K562 (cell line): ENCODE measurements around the gene SLC17A9. TPM values are rescaled to one million over a fixed set of nuclear protein-coding genes. Genes with fewer than 3 reads are reported as not detected.
A peak's percentile ranks its signal among the peaks of the same experiment; 100 is the strongest.

Experiments
- CBX8 ChIP-seq: fragments of 200-600 bp; sonication (generic); IDR thresholded peaks from 2 replicates; pipeline ENCODE4 v1.6.1; 2012; ENCODE audit warnings: borderline replicate concordance, mixed run types, low read depth, mild to moderate bottlenecking, moderate library complexity, mixed read lengths, low read length, control low read depth, inconsistent platforms; ENCODE audit not compliant: poor library complexity, severe bottlenecking; ENCODE audit errors: extremely low read depth
- CEBPB ChIP-seq: fragments of 450-650 bp; IDR thresholded peaks from 2 replicates; pipeline ENCODE4 v1.6.1; 2016; ENCODE audit warnings: missing genetic modification characterization, missing compliant biosample characterization
- NFIC ChIP-seq: fragments of 450-650 bp; IDR thresholded peaks from 2 replicates; pipeline ENCODE4 v1.6.1; 2017; ENCODE audit warnings: mild to moderate bottlenecking, inconsistent platforms
- TFAM ChIP-seq: fragments of 250-450 bp; sonication (Bioruptor Pico); conservative IDR thresholded peaks from 2 replicates; pipeline ENCODE4 v1.5.0; 2021; ENCODE audit warnings: mild to moderate bottlenecking, moderate library complexity
- ZNF717 ChIP-seq: fragments of 250-450 bp; sonication (Bioruptor Pico); IDR thresholded peaks from 2 replicates; pipeline ENCODE4 v1.5.0; 2021
- polyA plus RNA-seq, 8 experiments: library from polyadenylated mRNA; depleted of rRNA in 4 of 8; stranded (reverse) in 5 of 8; unstranded in 3 of 8; fragments of >200 nt; fragmentation: Nextera tagmentation in 2 of 8; fragmentation: Illumina TruSeq in 1 of 8; extraction: Ambion mirVana in 2 of 8; extraction: Trizol in 1 of 8; gene quantifications; 2 replicates each; pipeline versions ENCODE4 v1.2.1 to v1.2.3, GENCODE V29; 2011 to 2014; ENCODE audit warnings: inconsistent platforms in 1 of 8, missing spikeins in 1 of 8
- total RNA-seq, 7 experiments: library from RNA; depleted of rRNA in 6 of 7; stranded (reverse); fragments of >200 nt in 6 of 7; fragmentation: Illumina TruSeq in 2 of 7; extraction: Trizol in 2 of 7; gene quantifications; 2 replicates each; pipeline versions ENCODE4 v1.2.1 to v1.2.3, GENCODE V29; 2011 to 2021; ENCODE audit warnings: low replicate concordance in 1 of 7
- TF ChIP-seq, protein P1 (sequence below): fragments of 450-650 bp; IDR thresholded peaks from 2 replicates; pipeline ENCODE4 v1.6.1; 2016; ENCODE audit warnings: mild to moderate bottlenecking, moderate library complexity
- TF ChIP-seq, protein P2 (sequence below): sonication (generic); formaldehyde crosslinking; IDR thresholded peaks from 2 replicates; pipeline ENCODE4 v1.8.0; 2023; ENCODE audit warnings: mild to moderate bottlenecking, missing genetic modification reagents
- TF ChIP-seq, protein P3 (sequence below): conservative IDR thresholded peaks from 2 replicates; pipeline ENCODE4 v1.6.1; 2011; ENCODE audit warnings: low read depth, mild to moderate bottlenecking, low read length; ENCODE audit not compliant: control insufficient read depth

The SLC17A9 gene
- total and polyA plus RNA-seq, 9 of the 15 experiments (the other 6 are each of a cell fraction or from before 2014, with no cell fraction given) = 0.04 to 0.31 TPM; not detected in 7

DNA sequence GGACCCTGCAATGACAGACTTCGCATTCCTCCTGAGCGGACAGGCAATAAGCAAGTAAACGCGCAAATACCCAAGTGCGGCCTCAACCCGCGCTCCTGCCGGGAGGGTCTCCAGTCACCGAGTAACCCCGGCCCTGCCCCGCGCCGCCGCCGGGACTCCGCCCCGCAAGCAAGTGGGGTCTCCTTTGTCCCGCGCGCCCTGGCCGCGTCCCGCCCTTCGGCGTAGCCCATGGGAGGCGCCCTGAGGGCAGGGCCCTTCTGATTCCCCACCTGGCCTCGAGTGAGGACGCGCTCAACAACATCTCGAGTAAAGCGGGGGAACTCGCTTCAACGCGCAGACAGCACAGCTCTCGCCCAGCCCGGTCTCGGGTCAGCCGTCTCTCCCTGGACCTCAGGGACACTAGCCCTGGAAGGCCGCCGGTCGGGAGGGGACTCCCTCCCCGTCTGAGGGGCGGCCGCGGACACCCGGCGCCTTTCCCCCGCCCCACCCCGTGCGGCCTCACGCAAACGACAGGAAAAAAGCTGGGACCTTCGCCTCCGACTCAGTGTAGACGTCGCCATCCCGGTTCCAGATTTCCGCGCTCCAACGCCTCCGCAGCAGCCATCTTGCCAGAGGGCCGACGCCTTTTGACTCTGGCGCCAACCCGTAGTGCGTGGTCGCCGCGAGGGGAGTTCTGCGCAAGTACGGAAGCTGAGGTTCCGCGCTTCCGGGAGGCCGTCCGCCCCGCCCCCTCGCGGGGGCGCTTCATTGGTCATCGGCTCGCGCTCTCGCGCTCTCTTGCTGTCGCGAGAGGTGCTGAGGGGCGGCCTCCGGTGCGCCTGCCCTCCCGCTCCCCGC lies 15.0 kb upstream of the SLC17A9 start (continued):
- TF ChIP-seq, protein P1, sequence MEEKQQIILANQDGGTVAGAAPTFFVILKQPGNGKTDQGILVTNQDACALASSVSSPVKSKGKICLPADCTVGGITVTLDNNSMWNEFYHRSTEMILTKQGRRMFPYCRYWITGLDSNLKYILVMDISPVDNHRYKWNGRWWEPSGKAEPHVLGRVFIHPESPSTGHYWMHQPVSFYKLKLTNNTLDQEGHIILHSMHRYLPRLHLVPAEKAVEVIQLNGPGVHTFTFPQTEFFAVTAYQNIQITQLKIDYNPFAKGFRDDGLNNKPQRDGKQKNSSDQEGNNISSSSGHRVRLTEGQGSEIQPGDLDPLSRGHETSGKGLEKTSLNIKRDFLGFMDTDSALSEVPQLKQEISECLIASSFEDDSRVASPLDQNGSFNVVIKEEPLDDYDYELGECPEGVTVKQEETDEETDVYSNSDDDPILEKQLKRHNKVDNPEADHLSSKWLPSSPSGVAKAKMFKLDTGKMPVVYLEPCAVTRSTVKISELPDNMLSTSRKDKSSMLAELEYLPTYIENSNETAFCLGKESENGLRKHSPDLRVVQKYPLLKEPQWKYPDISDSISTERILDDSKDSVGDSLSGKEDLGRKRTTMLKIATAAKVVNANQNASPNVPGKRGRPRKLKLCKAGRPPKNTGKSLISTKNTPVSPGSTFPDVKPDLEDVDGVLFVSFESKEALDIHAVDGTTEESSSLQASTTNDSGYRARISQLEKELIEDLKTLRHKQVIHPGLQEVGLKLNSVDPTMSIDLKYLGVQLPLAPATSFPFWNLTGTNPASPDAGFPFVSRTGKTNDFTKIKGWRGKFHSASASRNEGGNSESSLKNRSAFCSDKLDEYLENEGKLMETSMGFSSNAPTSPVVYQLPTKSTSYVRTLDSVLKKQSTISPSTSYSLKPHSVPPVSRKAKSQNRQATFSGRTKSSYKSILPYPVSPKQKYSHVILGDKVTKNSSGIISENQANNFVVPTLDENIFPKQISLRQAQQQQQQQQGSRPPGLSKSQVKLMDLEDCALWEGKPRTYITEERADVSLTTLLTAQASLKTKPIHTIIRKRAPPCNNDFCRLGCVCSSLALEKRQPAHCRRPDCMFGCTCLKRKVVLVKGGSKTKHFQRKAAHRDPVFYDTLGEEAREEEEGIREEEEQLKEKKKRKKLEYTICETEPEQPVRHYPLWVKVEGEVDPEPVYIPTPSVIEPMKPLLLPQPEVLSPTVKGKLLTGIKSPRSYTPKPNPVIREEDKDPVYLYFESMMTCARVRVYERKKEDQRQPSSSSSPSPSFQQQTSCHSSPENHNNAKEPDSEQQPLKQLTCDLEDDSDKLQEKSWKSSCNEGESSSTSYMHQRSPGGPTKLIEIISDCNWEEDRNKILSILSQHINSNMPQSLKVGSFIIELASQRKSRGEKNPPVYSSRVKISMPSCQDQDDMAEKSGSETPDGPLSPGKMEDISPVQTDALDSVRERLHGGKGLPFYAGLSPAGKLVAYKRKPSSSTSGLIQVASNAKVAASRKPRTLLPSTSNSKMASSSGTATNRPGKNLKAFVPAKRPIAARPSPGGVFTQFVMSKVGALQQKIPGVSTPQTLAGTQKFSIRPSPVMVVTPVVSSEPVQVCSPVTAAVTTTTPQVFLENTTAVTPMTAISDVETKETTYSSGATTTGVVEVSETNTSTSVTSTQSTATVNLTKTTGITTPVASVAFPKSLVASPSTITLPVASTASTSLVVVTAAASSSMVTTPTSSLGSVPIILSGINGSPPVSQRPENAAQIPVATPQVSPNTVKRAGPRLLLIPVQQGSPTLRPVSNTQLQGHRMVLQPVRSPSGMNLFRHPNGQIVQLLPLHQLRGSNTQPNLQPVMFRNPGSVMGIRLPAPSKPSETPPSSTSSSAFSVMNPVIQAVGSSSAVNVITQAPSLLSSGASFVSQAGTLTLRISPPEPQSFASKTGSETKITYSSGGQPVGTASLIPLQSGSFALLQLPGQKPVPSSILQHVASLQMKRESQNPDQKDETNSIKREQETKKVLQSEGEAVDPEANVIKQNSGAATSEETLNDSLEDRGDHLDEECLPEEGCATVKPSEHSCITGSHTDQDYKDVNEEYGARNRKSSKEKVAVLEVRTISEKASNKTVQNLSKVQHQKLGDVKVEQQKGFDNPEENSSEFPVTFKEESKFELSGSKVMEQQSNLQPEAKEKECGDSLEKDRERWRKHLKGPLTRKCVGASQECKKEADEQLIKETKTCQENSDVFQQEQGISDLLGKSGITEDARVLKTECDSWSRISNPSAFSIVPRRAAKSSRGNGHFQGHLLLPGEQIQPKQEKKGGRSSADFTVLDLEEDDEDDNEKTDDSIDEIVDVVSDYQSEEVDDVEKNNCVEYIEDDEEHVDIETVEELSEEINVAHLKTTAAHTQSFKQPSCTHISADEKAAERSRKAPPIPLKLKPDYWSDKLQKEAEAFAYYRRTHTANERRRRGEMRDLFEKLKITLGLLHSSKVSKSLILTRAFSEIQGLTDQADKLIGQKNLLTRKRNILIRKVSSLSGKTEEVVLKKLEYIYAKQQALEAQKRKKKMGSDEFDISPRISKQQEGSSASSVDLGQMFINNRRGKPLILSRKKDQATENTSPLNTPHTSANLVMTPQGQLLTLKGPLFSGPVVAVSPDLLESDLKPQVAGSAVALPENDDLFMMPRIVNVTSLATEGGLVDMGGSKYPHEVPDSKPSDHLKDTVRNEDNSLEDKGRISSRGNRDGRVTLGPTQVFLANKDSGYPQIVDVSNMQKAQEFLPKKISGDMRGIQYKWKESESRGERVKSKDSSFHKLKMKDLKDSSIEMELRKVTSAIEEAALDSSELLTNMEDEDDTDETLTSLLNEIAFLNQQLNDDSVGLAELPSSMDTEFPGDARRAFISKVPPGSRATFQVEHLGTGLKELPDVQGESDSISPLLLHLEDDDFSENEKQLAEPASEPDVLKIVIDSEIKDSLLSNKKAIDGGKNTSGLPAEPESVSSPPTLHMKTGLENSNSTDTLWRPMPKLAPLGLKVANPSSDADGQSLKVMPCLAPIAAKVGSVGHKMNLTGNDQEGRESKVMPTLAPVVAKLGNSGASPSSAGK = peak; percentile 95
- no peak for TF ChIP-seq CBX8
- TF ChIP-seq CEBPB (tag) = no peak
- TF ChIP-seq, protein P2, sequence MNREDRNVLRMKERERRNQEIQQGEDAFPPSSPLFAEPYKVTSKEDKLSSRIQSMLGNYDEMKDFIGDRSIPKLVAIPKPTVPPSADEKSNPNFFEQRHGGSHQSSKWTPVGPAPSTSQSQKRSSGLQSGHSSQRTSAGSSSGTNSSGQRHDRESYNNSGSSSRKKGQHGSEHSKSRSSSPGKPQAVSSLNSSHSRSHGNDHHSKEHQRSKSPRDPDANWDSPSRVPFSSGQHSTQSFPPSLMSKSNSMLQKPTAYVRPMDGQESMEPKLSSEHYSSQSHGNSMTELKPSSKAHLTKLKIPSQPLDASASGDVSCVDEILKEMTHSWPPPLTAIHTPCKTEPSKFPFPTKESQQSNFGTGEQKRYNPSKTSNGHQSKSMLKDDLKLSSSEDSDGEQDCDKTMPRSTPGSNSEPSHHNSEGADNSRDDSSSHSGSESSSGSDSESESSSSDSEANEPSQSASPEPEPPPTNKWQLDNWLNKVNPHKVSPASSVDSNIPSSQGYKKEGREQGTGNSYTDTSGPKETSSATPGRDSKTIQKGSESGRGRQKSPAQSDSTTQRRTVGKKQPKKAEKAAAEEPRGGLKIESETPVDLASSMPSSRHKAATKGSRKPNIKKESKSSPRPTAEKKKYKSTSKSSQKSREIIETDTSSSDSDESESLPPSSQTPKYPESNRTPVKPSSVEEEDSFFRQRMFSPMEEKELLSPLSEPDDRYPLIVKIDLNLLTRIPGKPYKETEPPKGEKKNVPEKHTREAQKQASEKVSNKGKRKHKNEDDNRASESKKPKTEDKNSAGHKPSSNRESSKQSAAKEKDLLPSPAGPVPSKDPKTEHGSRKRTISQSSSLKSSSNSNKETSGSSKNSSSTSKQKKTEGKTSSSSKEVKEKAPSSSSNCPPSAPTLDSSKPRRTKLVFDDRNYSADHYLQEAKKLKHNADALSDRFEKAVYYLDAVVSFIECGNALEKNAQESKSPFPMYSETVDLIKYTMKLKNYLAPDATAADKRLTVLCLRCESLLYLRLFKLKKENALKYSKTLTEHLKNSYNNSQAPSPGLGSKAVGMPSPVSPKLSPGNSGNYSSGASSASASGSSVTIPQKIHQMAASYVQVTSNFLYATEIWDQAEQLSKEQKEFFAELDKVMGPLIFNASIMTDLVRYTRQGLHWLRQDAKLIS (CRISPR knock-in tag) = 0 out of 2 replicates have a peak, but pooled peaks have one; percentile 61
- 0 out of 2 replicates have a peak, but pooled peaks have one; percentile 48 for TF ChIP-seq ZNF717 (CRISPR knock-in tag)
- TF ChIP-seq TFAM = no peak
- no peak for TF ChIP-seq NFIC
- TF ChIP-seq, protein P3, sequence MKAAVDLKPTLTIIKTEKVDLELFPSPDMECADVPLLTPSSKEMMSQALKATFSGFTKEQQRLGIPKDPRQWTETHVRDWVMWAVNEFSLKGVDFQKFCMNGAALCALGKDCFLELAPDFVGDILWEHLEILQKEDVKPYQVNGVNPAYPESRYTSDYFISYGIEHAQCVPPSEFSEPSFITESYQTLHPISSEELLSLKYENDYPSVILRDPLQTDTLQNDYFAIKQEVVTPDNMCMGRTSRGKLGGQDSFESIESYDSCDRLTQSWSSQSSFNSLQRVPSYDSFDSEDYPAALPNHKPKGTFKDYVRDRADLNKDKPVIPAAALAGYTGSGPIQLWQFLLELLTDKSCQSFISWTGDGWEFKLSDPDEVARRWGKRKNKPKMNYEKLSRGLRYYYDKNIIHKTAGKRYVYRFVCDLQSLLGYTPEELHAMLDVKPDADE = no peak
